Testis (tissue), 2 donors: Measurements from ENCODE around the gene NUDT1.

ENCODE experiments used
- POLR2A ChIP-seq: fragments of 450-650 bp; IDR thresholded peaks from one replicate; pipeline ENCODE4 v1.6.1; 2017; ENCODE audit warnings: antibody characterized with exemption, mild to moderate bottlenecking, moderate library complexity
- TF ChIP-seq, protein P1 (sequence below), 3 experiments: fragments of 450-650 bp in 2 of 3; fragments of 200-600 bp in 1 of 3; sonication (generic) in 1 of 3; IDR thresholded peaks; one replicate each; pipeline ENCODE4 v1.5.1; 2016 to 2019; ENCODE audit warnings: antibody characterized with exemption in 3 of 3, mild to moderate bottlenecking in 2 of 3, moderate library complexity in 1 of 3

DNA sequence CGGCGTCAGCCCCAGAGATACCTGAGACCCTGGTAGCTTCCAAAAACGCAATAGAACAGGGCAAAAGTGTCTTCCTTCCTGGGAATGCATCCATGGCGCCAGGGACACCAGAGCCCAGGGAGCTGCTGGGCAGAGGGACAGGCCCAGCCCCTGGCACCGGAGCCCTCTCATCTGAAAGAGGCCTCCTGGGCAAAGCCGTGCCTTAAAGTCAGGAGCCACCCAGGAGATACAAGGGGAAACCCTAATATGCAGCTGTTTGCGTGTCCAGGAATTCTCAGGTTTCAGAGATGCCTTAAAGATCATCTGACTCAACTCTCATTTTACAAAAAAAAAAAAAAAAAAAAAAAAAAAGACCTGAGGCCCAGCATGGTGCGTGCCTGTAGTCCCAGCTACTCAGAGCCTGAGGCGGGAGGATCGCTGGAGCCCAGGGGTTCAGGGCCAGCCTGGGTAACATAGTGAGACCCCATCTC is 28.0 kb downstream of the NUDT1 start:
- TF ChIP-seq, protein P1, sequence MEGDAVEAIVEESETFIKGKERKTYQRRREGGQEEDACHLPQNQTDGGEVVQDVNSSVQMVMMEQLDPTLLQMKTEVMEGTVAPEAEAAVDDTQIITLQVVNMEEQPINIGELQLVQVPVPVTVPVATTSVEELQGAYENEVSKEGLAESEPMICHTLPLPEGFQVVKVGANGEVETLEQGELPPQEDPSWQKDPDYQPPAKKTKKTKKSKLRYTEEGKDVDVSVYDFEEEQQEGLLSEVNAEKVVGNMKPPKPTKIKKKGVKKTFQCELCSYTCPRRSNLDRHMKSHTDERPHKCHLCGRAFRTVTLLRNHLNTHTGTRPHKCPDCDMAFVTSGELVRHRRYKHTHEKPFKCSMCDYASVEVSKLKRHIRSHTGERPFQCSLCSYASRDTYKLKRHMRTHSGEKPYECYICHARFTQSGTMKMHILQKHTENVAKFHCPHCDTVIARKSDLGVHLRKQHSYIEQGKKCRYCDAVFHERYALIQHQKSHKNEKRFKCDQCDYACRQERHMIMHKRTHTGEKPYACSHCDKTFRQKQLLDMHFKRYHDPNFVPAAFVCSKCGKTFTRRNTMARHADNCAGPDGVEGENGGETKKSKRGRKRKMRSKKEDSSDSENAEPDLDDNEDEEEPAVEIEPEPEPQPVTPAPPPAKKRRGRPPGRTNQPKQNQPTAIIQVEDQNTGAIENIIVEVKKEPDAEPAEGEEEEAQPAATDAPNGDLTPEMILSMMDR (IDR thresholded peaks at IDR 0.05) = no peak
- no peak for TF ChIP-seq POLR2A
